Measurements from ENCODE around the gene SASH1. TPM values are rescaled to one million over a fixed set of nuclear protein-coding genes. Genes with fewer than 3 reads are reported as not detected.

SASH1 gene
- total RNA-seq, 1 donor from 2014 or later: 108 TPM

DNA sequence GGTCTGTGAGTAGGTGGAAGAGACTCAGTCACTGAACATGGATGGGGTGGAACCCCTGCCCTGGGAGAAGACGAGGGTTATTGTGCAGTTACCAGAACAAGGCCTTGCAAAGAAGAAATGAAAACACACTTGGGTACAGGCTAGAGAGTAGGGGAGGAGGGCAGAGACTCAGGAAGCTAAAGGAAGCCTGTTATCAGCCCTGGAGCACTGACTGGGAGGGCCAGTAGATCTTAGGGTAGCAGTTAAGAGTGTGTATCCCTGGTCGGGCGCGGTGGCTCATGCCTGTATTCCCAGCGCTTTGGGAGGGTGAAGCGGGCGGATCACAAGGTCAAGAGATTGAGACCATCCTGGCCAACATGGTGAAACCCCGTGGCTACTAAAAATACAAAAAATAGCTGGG is 74.4 kb downstream of the SASH1 start:
- Histone ChIP-seq H3K36me3 (no peaks in the 10 kb centered on the region), H3K4me1 (peaks cover 21% of the 10 kb centered on the region), H3K4me3 (no peak overlapping the region), H3K27ac (no peak overlapping the region), H3K9me3 (no peaks in the 10 kb centered on the region), H3K27me3 (no peaks in the 10 kb centered on the region)
- TF ChIP-seq CTCF (IDR thresholded peaks at IDR 0.05): no peak
- intact Hi-C loops (cut with DNase I): no loop called here
- ATAC-seq (no peak), DNase-seq (no peak)

- intact Hi-C loops (cut with DNase I): no loop called here
- no peak for TF ChIP-seq CTCF (IDR thresholded peaks at IDR 0.05)
- no peak overlapping the region for H3K27ac ChIP-seq
- peaks cover 35% of the 10 kb centered on the region for H3K4me1 ChIP-seq
- no peak overlapping the region for H3K4me3 ChIP-seq
- no peaks in the 10 kb centered on the region for H3K27me3 ChIP-seq
- ATAC-seq (peak; percentile 57), DNase-seq (no peak)
- no peaks in the 10 kb centered on the region for H3K36me3 ChIP-seq
- no peaks in the 10 kb centered on the region for H3K9me3 ChIP-seq
Measured at GRCh38 chr6:148419430-148419829, 76.8 kb downstream of the SASH1 start.

- Histone ChIP-seq H3K36me3 (no peaks in the 10 kb centered on the region), H3K4me3 (no peak overlapping the region), H3K27ac (no peak overlapping the region), H3K4me1 (peaks cover 24% of the 10 kb centered on the region), H3K27me3 (no peaks in the 10 kb centered on the region), H3K9me3 (no peaks in the 10 kb centered on the region)
- no peak for DNase-seq
- no peak for TF ChIP-seq CTCF (IDR thresholded peaks at IDR 0.05)
- ATAC-seq: no peak
- intact Hi-C loops (cut with DNase I): no loop called here
Measured at GRCh38 chr6:148422085-148422484, 79.4 kb downstream of the SASH1 start.

DNA sequence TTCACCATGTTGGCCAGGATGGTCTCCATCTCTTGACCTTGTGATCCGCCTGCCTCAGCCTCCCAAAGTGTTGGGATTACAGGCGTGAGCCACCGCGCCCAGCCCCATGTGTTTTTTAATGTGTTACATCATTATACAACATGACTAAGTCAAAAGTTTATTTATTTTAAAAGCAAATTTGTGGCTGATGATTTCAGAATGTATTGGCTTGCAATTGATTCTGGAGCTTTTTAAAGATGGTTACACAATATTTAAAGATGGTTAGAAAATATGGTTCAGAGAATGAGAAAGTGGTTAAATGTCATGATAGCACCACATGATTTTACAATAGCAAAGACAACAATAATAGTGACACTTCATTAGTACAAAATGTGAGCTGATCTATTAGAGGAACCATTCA is 80.5 kb downstream of the SASH1 start:
- peaks cover 24% of the 10 kb centered on the region for H3K4me1 ChIP-seq
- ATAC-seq (no peak), DNase-seq (no peak)
- no peak for TF ChIP-seq CTCF (IDR thresholded peaks at IDR 0.05)
- no peak overlapping the region for H3K4me3 ChIP-seq
- H3K27ac ChIP-seq: peak overlapping the region; percentile 61
- no peaks in the 10 kb centered on the region for H3K36me3 ChIP-seq
- no peaks in the 10 kb centered on the region for H3K27me3 ChIP-seq
- H3K9me3 ChIP-seq: no peaks in the 10 kb centered on the region
- intact Hi-C loops (cut with DNase I): no loop called here

DNA sequence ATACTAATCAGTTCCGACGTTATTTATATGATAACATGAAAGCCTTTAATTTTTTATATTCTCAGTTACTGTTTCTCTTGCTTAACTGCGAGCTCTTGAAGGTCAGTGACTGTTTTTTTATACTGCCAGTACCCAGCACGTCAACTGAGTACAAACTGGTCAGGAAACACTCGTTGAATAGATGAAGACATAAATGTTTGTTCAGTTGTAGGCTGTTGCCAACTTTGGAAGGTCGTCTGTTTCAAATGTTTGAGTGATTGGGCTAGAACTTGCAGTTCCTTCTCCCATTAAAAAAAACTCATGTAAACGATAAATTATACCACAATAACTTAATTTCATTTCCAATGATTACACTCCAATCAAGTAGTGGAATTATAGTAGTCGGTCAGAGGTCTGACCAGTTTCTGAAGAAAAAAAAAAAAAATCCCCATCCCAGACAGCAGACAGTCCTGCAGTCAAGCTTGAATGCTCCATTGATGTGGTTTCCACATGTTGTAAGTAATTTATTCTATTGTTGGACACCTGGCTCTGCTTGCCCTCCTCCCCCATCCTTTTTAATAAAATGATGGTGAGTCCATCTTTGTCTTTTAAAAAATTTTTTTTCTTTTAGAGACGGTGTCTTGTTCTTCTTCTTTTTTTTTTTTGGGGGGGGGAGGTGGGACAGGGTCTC is 81.1 kb downstream of the SASH1 start:
- peak; percentile 82 for ATAC-seq
- peaks cover 24% of the 10 kb centered on the region for H3K4me1 ChIP-seq
- no peaks in the 10 kb centered on the region for H3K27me3 ChIP-seq
- H3K9me3 ChIP-seq: no peaks in the 10 kb centered on the region
- H3K4me3 ChIP-seq: no peak overlapping the region
- TF ChIP-seq CTCF (IDR thresholded peaks at IDR 0.05): no peak
- H3K36me3 ChIP-seq: no peaks in the 10 kb centered on the region
- DNase-seq: no peak
- intact Hi-C loops (cut with DNase I): no loop called here
- peak overlapping the region; percentile 61 for H3K27ac ChIP-seq

GRCh38 chr6:148425443-148425842 is 82.8 kb downstream of the SASH1 start:
- intact Hi-C loops (cut with DNase I): no loop called here
- H3K27ac ChIP-seq: no peak overlapping the region
- ATAC-seq: no peak
- no peak overlapping the region for H3K4me3 ChIP-seq
- H3K4me1 ChIP-seq: peaks cover 28% of the 10 kb centered on the region
- TF ChIP-seq CTCF (IDR thresholded peaks at IDR 0.05): no peak
- H3K9me3 ChIP-seq: no peaks in the 10 kb centered on the region
- DNase-seq: no peak
- no peaks in the 10 kb centered on the region for H3K36me3 ChIP-seq
- no peaks in the 10 kb centered on the region for H3K27me3 ChIP-seq

All from upper lobe of right lung (tissue), 1 donor.